Testis (tissue), 5 donors: Measurements from ENCODE around the gene ATP2A3. TPM values are rescaled to one million over a fixed set of nuclear protein-coding genes. Genes with fewer than 3 reads are reported as not detected.
A peak's percentile ranks its signal among the peaks of the same experiment; 100 is the strongest.

ENCODE experiments used
- DNase-seq: peaks from one replicate; pipeline ENCODE4 v3.0.0-alpha.2; 2019
- H3K27ac ChIP-seq, 2 donors: fragments of 200-600 bp; sonication (generic); one replicate each; pipeline ENCODE4 v1.5.1; 2019
- H3K27me3 ChIP-seq: fragments of 200-600 bp; sonication (generic); one replicate; pipeline ENCODE4 v1.5.1; 2019
- H3K36me3 ChIP-seq: fragments of 200-600 bp; sonication (generic); one replicate; pipeline ENCODE4 v1.5.1; 2017; ENCODE audit warnings: low read depth; ENCODE audit errors: missing control alignments
- H3K4me1 ChIP-seq: fragments of 200-600 bp; sonication (generic); one replicate; pipeline ENCODE4 v1.5.1; 2019
- H3K4me3 ChIP-seq, 2 donors: fragments of 200-600 bp; sonication (generic); one replicate each; pipeline ENCODE4 v1.5.1; 2017 to 2019
- H3K9me3 ChIP-seq: fragments of 200-600 bp; sonication (generic); one replicate; pipeline ENCODE4 v1.5.1; 2017
- CTCF ChIP-seq, 3 experiments: fragments of 450-650 bp in 2 of 3; fragments of 200-600 bp in 1 of 3; sonication (generic) in 1 of 3; IDR thresholded peaks; one replicate each; pipeline ENCODE4 v1.5.1; 2016 to 2019; ENCODE audit warnings: antibody characterized with exemption in 3 of 3, mild to moderate bottlenecking in 2 of 3, moderate library complexity in 1 of 3
- POLR2A ChIP-seq: fragments of 450-650 bp; IDR thresholded peaks from one replicate; pipeline ENCODE4 v1.6.1; 2017; ENCODE audit warnings: antibody characterized with exemption, mild to moderate bottlenecking, moderate library complexity
- WGBS, 2 donors: methylation state at CpG; one replicate each; pipeline ENCODE4 v1.1.5; 2018; 5-methylcytosine and 5-hydroxymethylcytosine counted together
- intact Hi-C: fragments of 100-400 bp; cut with DNase I; formaldehyde crosslinking; loops from one replicate; pipeline ENCODE4 v1.15.1; 2023; ENCODE audit warnings: low total_unique reads
- long read RNA-seq, 2 donors: transcript quantifications; one replicate each; lab custom pipeline, GENCODE V29; 2026
- polyA plus RNA-seq: library from polyadenylated mRNA; stranded (reverse); fragments of 350-450 nt; fragmentation: Illumina TruSeq; extraction: RNeasy Lipid Tissue Mini Kit (QIAGEN cat#74804); gene quantifications from one replicate; pipeline ENCODE4 v1.2.3, GENCODE V29; 2014; ENCODE audit warnings: low read depth, low replicate concordance; ENCODE audit not compliant: insufficient read depth
- total RNA-seq, 2 donors: library from RNA; depleted of rRNA; stranded (reverse); fragments of >200 nt; gene quantifications; one replicate each; pipeline ENCODE4 v1.2.3, GENCODE V29; 2016

Gene ATP2A3
- 10 to 100 TPM in 1 of 2 donors, 1 to 10 TPM in 1; 8.0 to 19.6 TPM for total RNA-seq
- 8.2 TPM for polyA plus RNA-seq
- long read RNA-seq, donor 1, full-length matches to known transcripts = 1 of 1 reads
- long read RNA-seq, donor 1, partial matches to known transcripts = 0 of 1 reads
- long read RNA-seq, donor 1, other reads (novel, unspliced or antisense) = 0 of 1 reads
- long read RNA-seq, donor 2, full-length matches to known transcripts = 2 of 2 reads
- long read RNA-seq, donor 2, partial matches to known transcripts = 0 of 2 reads
- long read RNA-seq, donor 2, other reads (novel, unspliced or antisense) = 0 of 2 reads

GRCh38 chr17:3964203-3965117 lies at the start of gene ATP2A3:
Gene ATP2A3, minus strand, starts transcription at chr17:3964437. Its CDS starts 146 bp downstream, at chr17:3964291.
- TF ChIP-seq POLR2A (no peak), CTCF (IDR thresholded peaks at IDR 0.05) (no peak)
- Histone ChIP-seq H3K4me1 (peaks cover 36% of the 10 kb centered on the region), H3K27ac (no peak within 1 kb of the TSS), H3K4me3 (peak within 1 kb of the TSS; percentile 50 to 58), H3K27me3 (no peaks in the 10 kb centered on the region), H3K36me3 (no peaks in the 10 kb centered on the region), H3K9me3 (no peaks in the 10 kb centered on the region)
- 0 to 1% methylated on average over 9 to 53 of the region's 92 CpGs for WGBS, 2 donors
- intact Hi-C loops = no loop called here
- no peak for DNase-seq

- WGBS, 2 donors = 89% methylated on average over 2 of the region's 2 CpGs
- H3K4me3 ChIP-seq = no peak overlapping the region
- H3K27ac ChIP-seq = no peak overlapping the region
- no peak for DNase-seq
- TF ChIP-seq CTCF (IDR thresholded peaks at IDR 0.05) (no peak), POLR2A (no peak)
- H3K36me3 ChIP-seq = no peaks in the 10 kb centered on the region
- no peaks in the 10 kb centered on the region for H3K9me3 ChIP-seq
- intact Hi-C loops = no loop called here
- no peaks in the 10 kb centered on the region for H3K27me3 ChIP-seq
- no peaks in the 10 kb centered on the region for H3K4me1 ChIP-seq
Observed at GRCh38 chr17:4010754-4011153, 46.5 kb upstream of the ATP2A3 start.

GRCh38 chr17:4009186-4009785 lies 45.0 kb upstream of the ATP2A3 start:
- no peak for TF ChIP-seq CTCF (IDR thresholded peaks at IDR 0.05)
- TF ChIP-seq POLR2A = no peak
- no peak for DNase-seq
- no peaks in the 10 kb centered on the region for H3K4me1 ChIP-seq
- no peak overlapping the region for H3K27ac ChIP-seq
- intact Hi-C loops = loop anchor here (10.0 kb wide), 1 partner anchor 74 kb away; no protein-coding TSS in a partner anchor
- no peaks in the 10 kb centered on the region for H3K36me3 ChIP-seq
- H3K9me3 ChIP-seq = no peaks in the 10 kb centered on the region
- no peak overlapping the region for H3K4me3 ChIP-seq
- 75 to 78% methylated on average over 9 to 17 of the region's 17 CpGs for WGBS, 2 donors
- no peaks in the 10 kb centered on the region for H3K27me3 ChIP-seq

GRCh38 chr17:4008441-4009185 lies 44.4 kb upstream of the ATP2A3 start:
- no peak overlapping the region for H3K4me3 ChIP-seq
- no peaks in the 10 kb centered on the region for H3K4me1 ChIP-seq
- no peaks in the 10 kb centered on the region for H3K27me3 ChIP-seq
- H3K36me3 ChIP-seq = no peaks in the 10 kb centered on the region
- H3K27ac ChIP-seq = no peak overlapping the region
- TF ChIP-seq POLR2A (no peak), CTCF (IDR thresholded peaks at IDR 0.05) (no peak)
- WGBS, 2 donors = 85 to 91% methylated on average over 21 to 26 of the region's 26 CpGs
- H3K9me3 ChIP-seq = no peaks in the 10 kb centered on the region
- intact Hi-C loops = loop anchor here (10.0 kb wide), 1 partner anchor 74 kb away; no protein-coding TSS in a partner anchor
- DNase-seq = no peak
